ENCODE data around the gene TLK2. TPM values are rescaled to one million over a fixed set of nuclear protein-coding genes. Genes with fewer than 3 reads are reported as not detected.

The TLK2 gene
- total and polyA plus RNA-seq, 2 experiments from 2014 or later, result 19.6 to 56.1 TPM

- TF ChIP-seq JUNB (IDR thresholded peaks at IDR 0.05; ENCODE audit: unreplicated experiment), result no peak
- TF ChIP-seq REST (IDR thresholded peaks at IDR 0.05; ENCODE audit: unreplicated experiment), result no peak
- TF ChIP-seq EZH2 (IDR thresholded peaks at IDR 0.05; ENCODE audit: low read depth, unreplicated experiment), result no peak
- TF ChIP-seq EZH2phosphoT487 (IDR thresholded peaks at IDR 0.05; ENCODE audit: unreplicated experiment), result no peak
These were observed 94.3 kb downstream of the TLK2 start (continued) for GRCh38 chr17:62572888-62573401.

GRCh38 chr17:62573480-62574117 is 95.0 kb downstream of the TLK2 start:
- H3K79me2 ChIP-seq (replicated peaks; ENCODE audit: insufficient read depth), result peaks cover 15% of the 10 kb centered on the region
- H3F3A ChIP-seq (replicated peaks; ENCODE audit: low read depth), result no peaks in the 10 kb centered on the region
- no peak overlapping the region for H3K4me3 ChIP-seq
- H3K27ac ChIP-seq (ENCODE audit: low read depth), result no peak overlapping the region
- 0 out of 2 replicates have a peak, but pooled peaks cover 5% of the 10 kb centered on the region for H4K20me1 ChIP-seq (replicated peaks; ENCODE audit: insufficient read depth)
- H2AFZ ChIP-seq, result no peak overlapping the region
- Mint-ChIP-seq H3K36me3 (ENCODE audit: low read depth) (peaks cover 42% of the 10 kb centered on the region), H3K4me1 (peaks cover 3% of the 10 kb centered on the region; the same call in 2 of the 3 replicates), H3K4me3 (no peak overlapping the region), H3K9me3 (no peaks in the 10 kb centered on the region), H3K27me3 (ENCODE audit: insufficient read depth, low read depth, poor library complexity) (no peaks in the 10 kb centered on the region), H3K27ac (no peak overlapping the region)
- DNase-seq (ENCODE audit: low spot score) (no peak), ATAC-seq (no peak)
- H3K36me3 ChIP-seq (ENCODE audit: insufficient read depth), result peaks cover 13% of the 10 kb centered on the region; the same call in 1 of the 2 replicates
- no peaks in the 10 kb centered on the region for H3K9me2 ChIP-seq (ENCODE audit: insufficient read depth)
- peaks cover 7% of the 10 kb centered on the region for H3K4me1 ChIP-seq (ENCODE audit: insufficient read depth)
- no peaks in the 10 kb centered on the region for H3K27me3 ChIP-seq (ENCODE audit: insufficient read depth)
- H3K4me2 ChIP-seq, result no peak overlapping the region
- TF ChIP-seq STAT1 (IDR thresholded peaks at IDR 0.05; ENCODE audit: unreplicated experiment), result no peak
- TF ChIP-seq ZNF462 (CRISPR knock-in tag; IDR thresholded peaks at IDR 0.05), result no peak
- TF ChIP-seq EZH2 (IDR thresholded peaks at IDR 0.05; ENCODE audit: low read depth, unreplicated experiment), result no peak
- TF ChIP-seq ETS1 (IDR thresholded peaks at IDR 0.05), result no peak
- no peak for TF ChIP-seq CREB1 (CRISPR knock-in tag; IDR thresholded peaks at IDR 0.05; ENCODE audit: low read depth)
- TF ChIP-seq JUNB (IDR thresholded peaks at IDR 0.05; ENCODE audit: unreplicated experiment), result no peak
- no peak for TF ChIP-seq ZNF114 (CRISPR knock-in tag; IDR thresholded peaks at IDR 0.05)
- TF ChIP-seq REST (IDR thresholded peaks at IDR 0.05; ENCODE audit: unreplicated experiment), result no peak
